CD14-positive monocyte (primary cell): ENCODE results near the gene KCNK3. TPM values are rescaled to one million over a fixed set of nuclear protein-coding genes. Genes with fewer than 3 reads are reported as not detected.

Source experiments
- DNase-seq, 3 donors: peaks; one replicate each; pipeline ENCODE4 v3.0.0-alpha.2; 2011 to 2022
- H2AFZ ChIP-seq: 2 replicates; pipeline ENCODE4 v1.6.0; 2012; ENCODE audit warnings: mild to moderate bottlenecking, low read depth, low read length, inconsistent platforms; ENCODE audit not compliant: insufficient read depth, poor library complexity, severe bottlenecking
- H3K27ac ChIP-seq, 2 donors: 1 replicate in 1 of 2; 2 replicates in 1 of 2; pipeline ENCODE4 v1.5.1; 2012 to 2013; ENCODE audit warnings: low read length in 2 of 2, control low read depth in 1 of 2, inconsistent platforms in 1 of 2, low read depth in 1 of 2, mild to moderate bottlenecking in 1 of 2
- H3K27me3 ChIP-seq, 2 donors: one replicate each; pipeline versions ENCODE4 v1.6.0 to v1.6.1; 2011 to 2013; ENCODE audit warnings: low read length in 2 of 2; ENCODE audit not compliant: control insufficient read depth in 2 of 2, insufficient read depth in 2 of 2
- H3K36me3 ChIP-seq, 2 donors: replicated peaks in 1 of 2; 1 replicate in 1 of 2; 2 replicates in 1 of 2; pipeline versions ENCODE4 v1.5.1 to v1.6.1; 2012 to 2013; ENCODE audit warnings: low read length in 2 of 2, control low read depth in 1 of 2, inconsistent platforms in 1 of 2, mild to moderate bottlenecking in 1 of 2; ENCODE audit not compliant: insufficient read depth in 2 of 2, control insufficient read depth in 1 of 2
- H3K4me1 ChIP-seq, 2 donors: 1 replicate in 1 of 2; 2 replicates in 1 of 2; pipeline versions ENCODE4 v1.5.1 to v1.6.1; 2012 to 2013; ENCODE audit warnings: low read length in 2 of 2, control low read depth in 1 of 2, inconsistent platforms in 1 of 2, mild to moderate bottlenecking in 1 of 2, moderate library complexity in 1 of 2; ENCODE audit not compliant: insufficient read depth in 2 of 2, control insufficient read depth in 1 of 2
- H3K4me2 ChIP-seq: replicated peaks from 2 replicates; pipeline ENCODE3; 2012; ENCODE audit warnings: low read length, moderate library complexity, mild to moderate bottlenecking; ENCODE audit not compliant: poor library complexity, severe bottlenecking; ENCODE audit errors: extremely low read depth
- H3K4me3 ChIP-seq, 3 experiments: fragments of 200-600 bp in 1 of 3; sonication (generic) in 1 of 3; replicated peaks in 1 of 3; 1 replicate in 2 of 3; 2 replicates in 1 of 3; pipeline ENCODE4 v1.5.1; 2011 to 2013; ENCODE audit warnings: low read length in 3 of 3, mild to moderate bottlenecking in 3 of 3, control low read depth in 2 of 3, low read depth in 2 of 3, inconsistent platforms in 1 of 3, moderate library complexity in 1 of 3
- H3K79me2 ChIP-seq: 2 replicates; pipeline ENCODE4 v1.6.0; 2012; ENCODE audit warnings: mild to moderate bottlenecking, control low read depth, inconsistent platforms, low read length, moderate library complexity; ENCODE audit not compliant: insufficient read depth
- H3K9ac ChIP-seq: 2 replicates; pipeline ENCODE4 v1.6.0; 2017; ENCODE audit warnings: low read length, mild to moderate bottlenecking; ENCODE audit not compliant: insufficient read depth, poor library complexity, severe bottlenecking
- H3K9me3 ChIP-seq, 2 donors: replicated peaks in 1 of 2; 1 replicate in 1 of 2; 2 replicates in 1 of 2; pipeline versions ENCODE4 v1.5.1 to v1.6.1; 2012 to 2013; ENCODE audit warnings: low read length in 2 of 2, control low read depth in 1 of 2; ENCODE audit not compliant: control insufficient read depth in 1 of 2, insufficient read depth in 1 of 2
- H4K20me1 ChIP-seq: 2 replicates; pipeline ENCODE4 v1.6.0; 2012; ENCODE audit warnings: mild to moderate bottlenecking, low read length, control low read depth, moderate library complexity; ENCODE audit not compliant: insufficient read depth
- H3K27ac Mint-ChIP-seq, 7 donors: one replicate each; pipeline ENCODE4 v1.8.0; 2020; ENCODE audit warnings: mild to moderate bottlenecking in 7 of 7, mixed read lengths in 7 of 7, moderate library complexity in 6 of 7, inconsistent platforms in 2 of 7
- H3K27me3 Mint-ChIP-seq, 3 donors: one replicate each; pipeline ENCODE4 v1.8.0; 2021 to 2022; ENCODE audit warnings: low read depth in 3 of 3, mild to moderate bottlenecking in 3 of 3, mixed read lengths in 3 of 3, moderate library complexity in 3 of 3, inconsistent platforms in 1 of 3
- H3K36me3 Mint-ChIP-seq, 2 donors: one replicate each; pipeline ENCODE4 v1.8.0; 2020; ENCODE audit warnings: mixed read lengths in 2 of 2, inconsistent platforms in 1 of 2, mild to moderate bottlenecking in 1 of 2
- H3K4me1 Mint-ChIP-seq: one replicate; pipeline ENCODE4 v1.8.0; 2020; ENCODE audit warnings: mild to moderate bottlenecking, mixed read lengths
- H3K4me3 Mint-ChIP-seq, 2 donors: one replicate each; pipeline ENCODE4 v1.8.0; 2020; ENCODE audit warnings: mild to moderate bottlenecking in 2 of 2, mixed read lengths in 2 of 2, moderate library complexity in 1 of 2
- H3K9me3 Mint-ChIP-seq, 7 donors: one replicate each; pipeline ENCODE4 v1.8.0; 2020 to 2022; ENCODE audit warnings: mixed read lengths in 7 of 7, mild to moderate bottlenecking in 6 of 7, moderate library complexity in 6 of 7, inconsistent platforms in 2 of 7
- CTCF ChIP-seq: fragments of 200-600 bp; IDR thresholded peaks from one replicate; pipeline ENCODE4 v1.8.0; 2022; ENCODE audit warnings: antibody characterized with exemption, mild to moderate bottlenecking
- WGBS: methylation state at CpG from one replicate; pipeline ENCODE4 v1.1.5; 2013; ENCODE audit warnings: missing lambda C conversion rate; ENCODE audit not compliant: insufficient coverage; 5-methylcytosine and 5-hydroxymethylcytosine counted together
- intact Hi-C, 2 donors: fragments of 100-400 bp; cut with micrococcal nuclease; formaldehyde crosslinking; loops; one replicate each; pipeline versions ENCODE4 v1.15.0 to v1.15.1; 2023
- polyA plus RNA-seq, 3 donors: library from polyadenylated mRNA; depleted of rRNA in 1 of 3; unstranded in 2 of 3; stranded (reverse) in 1 of 3; fragments of 300-500 nt in 2 of 3; fragments of >200 nt in 1 of 3; fragmentation: Illumina TruSeq in 2 of 3; gene quantifications; 1 replicate in 2 of 3; 2 replicates in 1 of 3; pipeline ENCODE4 v1.2.3, GENCODE V29; 2012 to 2021

Gene KCNK3
- polyA plus RNA-seq, 3 donors: not detected

GRCh38 chr2:26723475-26723874 lies 31.0 kb downstream of the KCNK3 start:
- Histone ChIP-seq H3K4me2 (no peak overlapping the region), H2AFZ (no peak overlapping the region), H3K27ac (no peak overlapping the region), H3K27me3 (peaks cover 0 to 13% of the 10 kb centered on the region in 2 donors), H3K79me2 (no peaks in the 10 kb centered on the region), H3K9me3 (no peaks in the 10 kb centered on the region), H3K4me3 (no peak overlapping the region), H3K9ac (no peak overlapping the region), H3K36me3 (no peaks in the 10 kb centered on the region), H3K4me1 (peaks cover 0 to 4% of the 10 kb centered on the region in 2 donors), H4K20me1 (no peaks in the 10 kb centered on the region)
- no peak for DNase-seq
- H3K9me3 Mint-ChIP-seq: peaks cover 0 to 2% (median 0%) of the 10 kb centered on the region in 7 donors
- no peak for TF ChIP-seq CTCF
- WGBS: 100% methylated on average over 2 of the region's 3 CpGs
- no peak overlapping the region for H3K4me3 Mint-ChIP-seq
- H3K36me3 Mint-ChIP-seq: no peaks in the 10 kb centered on the region
- H3K27me3 Mint-ChIP-seq: peaks cover 11 to 12% (median 12%) of the 10 kb centered on the region in 3 donors
- no peaks in the 10 kb centered on the region for H3K4me1 Mint-ChIP-seq
- intact Hi-C loops: no loop called here
- no peak overlapping the region for H3K27ac Mint-ChIP-seq

- H3K4me2 ChIP-seq: no peak overlapping the region
- DNase-seq: no peak
- H3K27ac Mint-ChIP-seq: peak overlapping the region in 1 of 7 donors; percentile 40
Observed at GRCh38 chr2:26723991-26724750, 31.6 kb downstream of the KCNK3 start.

More at GRCh38 chr2:26723991-26724750, 31.6 kb downstream of the KCNK3 start:
- Mint-ChIP-seq H3K9me3 (peaks cover 0 to 5% (median 0%) of the 10 kb centered on the region in 7 donors), H3K36me3 (no peaks in the 10 kb centered on the region), H3K4me3 (no peak overlapping the region), H3K27me3 (peaks cover 15 to 19% (median 16%) of the 10 kb centered on the region in 3 donors), H3K4me1 (no peaks in the 10 kb centered on the region)
- Histone ChIP-seq H3K36me3 (no peaks in the 10 kb centered on the region), H2AFZ (no peak overlapping the region), H4K20me1 (no peaks in the 10 kb centered on the region), H3K9me3 (no peaks in the 10 kb centered on the region), H3K4me3 (no peak overlapping the region), H3K4me1 (peaks cover 0 to 4% of the 10 kb centered on the region in 2 donors), H3K79me2 (no peaks in the 10 kb centered on the region), H3K27ac (no peak overlapping the region), H3K9ac (no peak overlapping the region), H3K27me3 (peaks cover 0 to 20% of the 10 kb centered on the region in 2 donors)
- no peak for TF ChIP-seq CTCF
- WGBS: 85% methylated on average over 11 of the region's 14 CpGs
- intact Hi-C loops: no loop called here
